SK-N-SH (cell line): ENCODE measurements around the gene ROBO1.

Experiments
- EP300 ChIP-seq, 2 experiments: IDR thresholded peaks; 2 replicates each; pipeline versions ENCODE4 v1.4.0 to v1.6.1; 2012; ENCODE audit warnings: borderline replicate concordance in 1 of 2, low read depth in 1 of 2, low read length in 1 of 2
- TF ChIP-seq, protein P1 (sequence below): fragments of 200-600 bp; sonication (generic); IDR thresholded peaks from 2 replicates; pipeline ENCODE4 v1.6.1; 2017; ENCODE audit warnings: antibody characterized with exemption, mild to moderate bottlenecking, moderate library complexity
- TF ChIP-seq, protein P2 (sequence below): IDR thresholded peaks from 2 replicates; pipeline ENCODE4 v1.4.0; 2012; ENCODE audit warnings: low read depth

DNA sequence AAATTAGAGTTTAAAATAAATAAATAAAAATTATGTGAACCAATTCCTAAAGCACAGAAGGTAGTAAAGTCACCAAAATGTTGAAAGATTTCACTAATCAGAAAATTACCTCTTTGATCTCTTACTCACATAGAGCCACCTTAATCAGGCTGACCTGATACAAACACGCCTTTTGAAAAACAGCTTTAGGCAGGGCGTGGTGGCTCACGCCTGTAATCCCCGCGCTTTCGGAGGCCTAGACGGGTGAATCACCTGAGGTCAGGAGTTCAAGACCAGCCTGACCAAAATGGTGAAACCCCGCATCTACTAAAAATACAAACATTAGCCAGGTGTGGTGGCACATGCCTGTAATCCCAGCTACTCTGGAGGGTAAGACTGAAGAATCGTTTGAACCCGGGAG is 1197.3 kb downstream of the ROBO1 start:
- no peak for TF ChIP-seq EP300 (IDR thresholded peaks at IDR 0.05; ENCODE audit: borderline replicate concordance in 1 of 2, low read depth in 1 of 2, low read length in 1 of 2)
- TF ChIP-seq, protein P1, sequence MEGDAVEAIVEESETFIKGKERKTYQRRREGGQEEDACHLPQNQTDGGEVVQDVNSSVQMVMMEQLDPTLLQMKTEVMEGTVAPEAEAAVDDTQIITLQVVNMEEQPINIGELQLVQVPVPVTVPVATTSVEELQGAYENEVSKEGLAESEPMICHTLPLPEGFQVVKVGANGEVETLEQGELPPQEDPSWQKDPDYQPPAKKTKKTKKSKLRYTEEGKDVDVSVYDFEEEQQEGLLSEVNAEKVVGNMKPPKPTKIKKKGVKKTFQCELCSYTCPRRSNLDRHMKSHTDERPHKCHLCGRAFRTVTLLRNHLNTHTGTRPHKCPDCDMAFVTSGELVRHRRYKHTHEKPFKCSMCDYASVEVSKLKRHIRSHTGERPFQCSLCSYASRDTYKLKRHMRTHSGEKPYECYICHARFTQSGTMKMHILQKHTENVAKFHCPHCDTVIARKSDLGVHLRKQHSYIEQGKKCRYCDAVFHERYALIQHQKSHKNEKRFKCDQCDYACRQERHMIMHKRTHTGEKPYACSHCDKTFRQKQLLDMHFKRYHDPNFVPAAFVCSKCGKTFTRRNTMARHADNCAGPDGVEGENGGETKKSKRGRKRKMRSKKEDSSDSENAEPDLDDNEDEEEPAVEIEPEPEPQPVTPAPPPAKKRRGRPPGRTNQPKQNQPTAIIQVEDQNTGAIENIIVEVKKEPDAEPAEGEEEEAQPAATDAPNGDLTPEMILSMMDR, result no peak
- TF ChIP-seq, protein P2, sequence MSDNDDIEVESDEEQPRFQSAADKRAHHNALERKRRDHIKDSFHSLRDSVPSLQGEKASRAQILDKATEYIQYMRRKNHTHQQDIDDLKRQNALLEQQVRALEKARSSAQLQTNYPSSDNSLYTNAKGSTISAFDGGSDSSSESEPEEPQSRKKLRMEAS, result no peak
